NCI-H524 treated with DMSO at 0.1 percent for 48 hours (cell line): ENCODE results near the gene TPM4.
"Not testable (repeated sequence)": the region's sequence is repeated elsewhere in the genome, so short reads cannot be mapped to it uniquely, and the experiment has no call there.

Source experiments
- DNase-seq: peaks from one replicate; lab custom pipeline; 2025; lab: John Stamatoyannopoulos, UW

Gene TPM4

GRCh38 chr19:16073481-16073880, 2.8 kb upstream of the TPM4 start:
- no peak for DNase-seq

- DNase-seq, result no peak
Measured at GRCh38 chr19:16073988-16074387, 2.3 kb upstream of the TPM4 start.

GRCh38 chr19:16074488-16075365, 1.6 kb upstream of the TPM4 start:
- no peak for DNase-seq

GRCh38 chr19:16075430-16076153, 703 bp upstream of the TPM4 start:
- DNase-seq, result no peak

GRCh38 chr19:16076958-16077611, 790 bp downstream of the TPM4 start:
- DNase-seq, result no peak

GRCh38 chr19:16077984-16078758, 1.9 kb downstream of the TPM4 start:
- DNase-seq, result peak; percentile 35

GRCh38 chr19:16078759-16079707, 2.7 kb downstream of the TPM4 start:
- no peak for DNase-seq

- no peak for DNase-seq
Measured at GRCh38 chr19:16084067-16084685, 7.9 kb downstream of the TPM4 start.

GRCh38 chr19:16085115-16085514, 8.8 kb downstream of the TPM4 start:
- DNase-seq, result no peak

- not testable (repeated sequence) for DNase-seq
Measured at GRCh38 chr19:16087404-16087803, 11.1 kb downstream of the TPM4 start.

GRCh38 chr19:16087940-16088339, 11.6 kb downstream of the TPM4 start:
- DNase-seq, result no peak

GRCh38 chr19:16088351-16089009, 12.2 kb downstream of the TPM4 start:
- no peak for DNase-seq

- DNase-seq, result no peak
Measured at GRCh38 chr19:16089010-16089846, 12.9 kb downstream of the TPM4 start.

GRCh38 chr19:16091546-16092475, 15.5 kb downstream of the TPM4 start:
- no peak for DNase-seq

- no peak for DNase-seq
Measured at GRCh38 chr19:16094360-16095070, 18.2 kb downstream of the TPM4 start.

- DNase-seq, result no peak
Measured at GRCh38 chr19:16095071-16095571, 18.8 kb downstream of the TPM4 start.
